GM12878 (cell line): ENCODE measurements around the gene MCC.

Experiments used
- ASH2L ChIP-seq: fragments of 300-600, 200-600 bp; sonication (generic); IDR thresholded peaks from 2 replicates; pipeline ENCODE4 v1.6.1; 2017; ENCODE audit warnings: low read depth, mild to moderate bottlenecking, borderline replicate concordance
- DPF2 ChIP-seq: fragments of 450-650 bp; IDR thresholded peaks from 2 replicates; pipeline ENCODE4 v1.6.1; 2017; ENCODE audit warnings: mild to moderate bottlenecking
- EED ChIP-seq: sonication (generic); IDR thresholded peaks from 2 replicates; pipeline ENCODE4 v1.6.1; 2016; ENCODE audit warnings: antibody characterized with exemption, low read depth
- EZH2 ChIP-seq: IDR thresholded peaks from 2 replicates; pipeline ENCODE4 v1.6.1; 2012; ENCODE audit warnings: low read depth, mild to moderate bottlenecking, control low read depth, inconsistent platforms, low read length, borderline replicate concordance; ENCODE audit not compliant: control insufficient read depth
- MTA2 ChIP-seq: fragments of 450-650 bp; IDR thresholded peaks from 2 replicates; pipeline ENCODE4 v1.6.1; 2016; ENCODE audit warnings: low read depth, mild to moderate bottlenecking, moderate library complexity
- PAX5 ChIP-seq: IDR thresholded peaks from 2 replicates; pipeline ENCODE4 v1.6.1; 2011; ENCODE audit warnings: low read depth, low read length, borderline replicate concordance
- POLR2A ChIP-seq: IDR thresholded peaks from 2 replicates; pipeline ENCODE4 v1.6.1; 2011; ENCODE audit warnings: low read depth, mild to moderate bottlenecking, low read length
- POLR2AphosphoS5 ChIP-seq: IDR thresholded peaks from 2 replicates; pipeline ENCODE4 v1.6.1; 2011; ENCODE audit warnings: mild to moderate bottlenecking, low read length, inconsistent platforms
- SIX5 ChIP-seq: IDR thresholded peaks from 2 replicates; pipeline ENCODE4 v1.6.1; 2011; ENCODE audit warnings: mild to moderate bottlenecking, low read depth, low read length, moderate library complexity; ENCODE audit not compliant: severe bottlenecking
- SUZ12 ChIP-seq: fragments of 200-600 bp; sonication (generic); IDR thresholded peaks from one replicate; pipeline ENCODE4 v1.6.1; 2018; ENCODE audit warnings: antibody characterized with exemption, mild to moderate bottlenecking; ENCODE audit not compliant: unreplicated experiment
- TF ChIP-seq, protein P1 (sequence below): IDR thresholded peaks from 2 replicates; pipeline ENCODE4 v1.6.1; 2012; ENCODE audit warnings: mild to moderate bottlenecking, low read depth, low read length

GRCh38 chr5:113243349-113243664 is 244.9 kb downstream of the MCC start:
- TF ChIP-seq, protein P1, sequence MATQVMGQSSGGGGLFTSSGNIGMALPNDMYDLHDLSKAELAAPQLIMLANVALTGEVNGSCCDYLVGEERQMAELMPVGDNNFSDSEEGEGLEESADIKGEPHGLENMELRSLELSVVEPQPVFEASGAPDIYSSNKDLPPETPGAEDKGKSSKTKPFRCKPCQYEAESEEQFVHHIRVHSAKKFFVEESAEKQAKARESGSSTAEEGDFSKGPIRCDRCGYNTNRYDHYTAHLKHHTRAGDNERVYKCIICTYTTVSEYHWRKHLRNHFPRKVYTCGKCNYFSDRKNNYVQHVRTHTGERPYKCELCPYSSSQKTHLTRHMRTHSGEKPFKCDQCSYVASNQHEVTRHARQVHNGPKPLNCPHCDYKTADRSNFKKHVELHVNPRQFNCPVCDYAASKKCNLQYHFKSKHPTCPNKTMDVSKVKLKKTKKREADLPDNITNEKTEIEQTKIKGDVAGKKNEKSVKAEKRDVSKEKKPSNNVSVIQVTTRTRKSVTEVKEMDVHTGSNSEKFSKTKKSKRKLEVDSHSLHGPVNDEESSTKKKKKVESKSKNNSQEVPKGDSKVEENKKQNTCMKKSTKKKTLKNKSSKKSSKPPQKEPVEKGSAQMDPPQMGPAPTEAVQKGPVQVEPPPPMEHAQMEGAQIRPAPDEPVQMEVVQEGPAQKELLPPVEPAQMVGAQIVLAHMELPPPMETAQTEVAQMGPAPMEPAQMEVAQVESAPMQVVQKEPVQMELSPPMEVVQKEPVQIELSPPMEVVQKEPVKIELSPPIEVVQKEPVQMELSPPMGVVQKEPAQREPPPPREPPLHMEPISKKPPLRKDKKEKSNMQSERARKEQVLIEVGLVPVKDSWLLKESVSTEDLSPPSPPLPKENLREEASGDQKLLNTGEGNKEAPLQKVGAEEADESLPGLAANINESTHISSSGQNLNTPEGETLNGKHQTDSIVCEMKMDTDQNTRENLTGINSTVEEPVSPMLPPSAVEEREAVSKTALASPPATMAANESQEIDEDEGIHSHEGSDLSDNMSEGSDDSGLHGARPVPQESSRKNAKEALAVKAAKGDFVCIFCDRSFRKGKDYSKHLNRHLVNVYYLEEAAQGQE, result no peak
- TF ChIP-seq EED (no peak), EZH2 (no peak), POLR2AphosphoS5 (no peak), DPF2 (no peak), POLR2A (no peak), SUZ12 (no peak), SIX5 (no peak), MTA2 (no peak), ASH2L (no peak), PAX5 (no peak)
